GM13977 (cell line): ENCODE data around the gene YRDC.

ENCODE experiments used
- DNase-seq: peaks from one replicate; pipeline ENCODE4 v3.0.0; 2012; ENCODE audit warnings: low spot score
- CTCF ChIP-seq: IDR thresholded peaks from 2 replicates; pipeline ENCODE4 v1.5.1; 2012; ENCODE audit warnings: mild to moderate bottlenecking, control low read depth; ENCODE audit not compliant: insufficient read depth; ENCODE audit errors: extremely low read depth, missing control alignments
- in situ Hi-C: fragments of 300-500 bp; cut with MboI; formaldehyde crosslinking; loops from one replicate; pipeline ENCODE4 v1.12.0; 2022; ENCODE audit warnings: low sequenced_read_pairs, low pct_unique_long_range_greater_than_20kb, mixed read lengths, inconsistent platforms; ENCODE audit not compliant: unreplicated experiment

Gene YRDC

GRCh38 chr1:37753473-37754321 is 54.3 kb downstream of the YRDC start:
- no peak for DNase-seq
- TF ChIP-seq CTCF = no peak
- in situ Hi-C loops = no loop called here
